ENCODE results near the gene TF.

Gene TF

GRCh38 chr3:133773732-133774131 is 27.5 kb downstream of the TF start:
- POLR2A ChIA-PET = no interaction called here
- Histone ChIP-seq H3K27ac (ENCODE audit: extremely low read depth, low read depth, low read length) (no peak overlapping the region), H3K4me1 (ENCODE audit: control insufficient read depth, insufficient read depth, low read length) (no peaks in the 10 kb centered on the region), H3K4me3 (ENCODE audit: low read depth, low read length) (no peak overlapping the region), H3K36me3 (ENCODE audit: control insufficient read depth in 2 of 2, insufficient read depth in 1 of 2, low read length in 2 of 2) (no peaks in the 10 kb centered on the region), H3K9me3 (ENCODE audit: control insufficient read depth, insufficient read depth, low read depth, low read length) (no peaks in the 10 kb centered on the region)
- CTCF ChIA-PET = no interaction called here
- TF ChIP-seq ZNF239 (tag by site-specific recombination; IDR thresholded peaks at IDR 0.05) (no peak), ZNF248 (tag by site-specific recombination; IDR thresholded peaks at IDR 0.05) (no peak), ZNF394 (tag by site-specific recombination; IDR thresholded peaks at IDR 0.05; ENCODE audit: borderline replicate concordance) (no peak), KLF8 (tag by site-specific recombination; IDR thresholded peaks at IDR 0.05) (no peak), ZNF701 (tag by site-specific recombination; IDR thresholded peaks at IDR 0.05) (no peak), ZNF707 (tag by site-specific recombination; IDR thresholded peaks at IDR 0.05) (no peak), GLIS2 (tag by site-specific recombination; IDR thresholded peaks at IDR 0.05) (no peak), GLI2 (tag by site-specific recombination; IDR thresholded peaks at IDR 0.05; ENCODE audit: borderline replicate concordance, low read depth) (no peak), ZNF302 (tag by site-specific recombination; IDR thresholded peaks at IDR 0.05; ENCODE audit: low read depth) (no peak), AEBP2 (tag by site-specific recombination; IDR thresholded peaks at IDR 0.05; ENCODE audit: borderline replicate concordance) (no peak), ZNF16 (tag by site-specific recombination; IDR thresholded peaks at IDR 0.05; ENCODE audit: low read depth) (no peak), ZNF664 (tag by site-specific recombination; IDR thresholded peaks at IDR 0.05) (no peak), ZFP37 (tag by site-specific recombination; IDR thresholded peaks at IDR 0.05) (no peak), ZNF768 (tag by site-specific recombination; IDR thresholded peaks at IDR 0.05) (no peak), YY2 (tag by site-specific recombination; IDR thresholded peaks at IDR 0.05) (no peak)
- TF ChIP-seq, protein P1, sequence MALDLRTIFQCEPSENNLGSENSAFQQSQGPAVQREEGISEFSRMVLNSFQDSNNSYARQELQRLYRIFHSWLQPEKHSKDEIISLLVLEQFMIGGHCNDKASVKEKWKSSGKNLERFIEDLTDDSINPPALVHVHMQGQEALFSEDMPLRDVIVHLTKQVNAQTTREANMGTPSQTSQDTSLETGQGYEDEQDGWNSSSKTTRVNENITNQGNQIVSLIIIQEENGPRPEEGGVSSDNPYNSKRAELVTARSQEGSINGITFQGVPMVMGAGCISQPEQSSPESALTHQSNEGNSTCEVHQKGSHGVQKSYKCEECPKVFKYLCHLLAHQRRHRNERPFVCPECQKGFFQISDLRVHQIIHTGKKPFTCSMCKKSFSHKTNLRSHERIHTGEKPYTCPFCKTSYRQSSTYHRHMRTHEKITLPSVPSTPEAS (tag by site-specific recombination; IDR thresholded peaks at IDR 0.05) = no peak
- TF ChIP-seq, protein P2, sequence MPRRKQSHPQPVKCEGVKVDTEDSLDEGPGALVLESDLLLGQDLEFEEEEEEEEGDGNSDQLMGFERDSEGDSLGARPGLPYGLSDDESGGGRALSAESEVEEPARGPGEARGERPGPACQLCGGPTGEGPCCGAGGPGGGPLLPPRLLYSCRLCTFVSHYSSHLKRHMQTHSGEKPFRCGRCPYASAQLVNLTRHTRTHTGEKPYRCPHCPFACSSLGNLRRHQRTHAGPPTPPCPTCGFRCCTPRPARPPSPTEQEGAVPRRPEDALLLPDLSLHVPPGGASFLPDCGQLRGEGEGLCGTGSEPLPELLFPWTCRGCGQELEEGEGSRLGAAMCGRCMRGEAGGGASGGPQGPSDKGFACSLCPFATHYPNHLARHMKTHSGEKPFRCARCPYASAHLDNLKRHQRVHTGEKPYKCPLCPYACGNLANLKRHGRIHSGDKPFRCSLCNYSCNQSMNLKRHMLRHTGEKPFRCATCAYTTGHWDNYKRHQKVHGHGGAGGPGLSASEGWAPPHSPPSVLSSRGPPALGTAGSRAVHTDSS (tag by site-specific recombination; IDR thresholded peaks at IDR 0.05) = no peak
- TF ChIP-seq, protein P3, sequence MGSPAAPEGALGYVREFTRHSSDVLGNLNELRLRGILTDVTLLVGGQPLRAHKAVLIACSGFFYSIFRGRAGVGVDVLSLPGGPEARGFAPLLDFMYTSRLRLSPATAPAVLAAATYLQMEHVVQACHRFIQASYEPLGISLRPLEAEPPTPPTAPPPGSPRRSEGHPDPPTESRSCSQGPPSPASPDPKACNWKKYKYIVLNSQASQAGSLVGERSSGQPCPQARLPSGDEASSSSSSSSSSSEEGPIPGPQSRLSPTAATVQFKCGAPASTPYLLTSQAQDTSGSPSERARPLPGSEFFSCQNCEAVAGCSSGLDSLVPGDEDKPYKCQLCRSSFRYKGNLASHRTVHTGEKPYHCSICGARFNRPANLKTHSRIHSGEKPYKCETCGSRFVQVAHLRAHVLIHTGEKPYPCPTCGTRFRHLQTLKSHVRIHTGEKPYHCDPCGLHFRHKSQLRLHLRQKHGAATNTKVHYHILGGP (tag by site-specific recombination; IDR thresholded peaks at IDR 0.05) = no peak
- TF ChIP-seq, protein P4, sequence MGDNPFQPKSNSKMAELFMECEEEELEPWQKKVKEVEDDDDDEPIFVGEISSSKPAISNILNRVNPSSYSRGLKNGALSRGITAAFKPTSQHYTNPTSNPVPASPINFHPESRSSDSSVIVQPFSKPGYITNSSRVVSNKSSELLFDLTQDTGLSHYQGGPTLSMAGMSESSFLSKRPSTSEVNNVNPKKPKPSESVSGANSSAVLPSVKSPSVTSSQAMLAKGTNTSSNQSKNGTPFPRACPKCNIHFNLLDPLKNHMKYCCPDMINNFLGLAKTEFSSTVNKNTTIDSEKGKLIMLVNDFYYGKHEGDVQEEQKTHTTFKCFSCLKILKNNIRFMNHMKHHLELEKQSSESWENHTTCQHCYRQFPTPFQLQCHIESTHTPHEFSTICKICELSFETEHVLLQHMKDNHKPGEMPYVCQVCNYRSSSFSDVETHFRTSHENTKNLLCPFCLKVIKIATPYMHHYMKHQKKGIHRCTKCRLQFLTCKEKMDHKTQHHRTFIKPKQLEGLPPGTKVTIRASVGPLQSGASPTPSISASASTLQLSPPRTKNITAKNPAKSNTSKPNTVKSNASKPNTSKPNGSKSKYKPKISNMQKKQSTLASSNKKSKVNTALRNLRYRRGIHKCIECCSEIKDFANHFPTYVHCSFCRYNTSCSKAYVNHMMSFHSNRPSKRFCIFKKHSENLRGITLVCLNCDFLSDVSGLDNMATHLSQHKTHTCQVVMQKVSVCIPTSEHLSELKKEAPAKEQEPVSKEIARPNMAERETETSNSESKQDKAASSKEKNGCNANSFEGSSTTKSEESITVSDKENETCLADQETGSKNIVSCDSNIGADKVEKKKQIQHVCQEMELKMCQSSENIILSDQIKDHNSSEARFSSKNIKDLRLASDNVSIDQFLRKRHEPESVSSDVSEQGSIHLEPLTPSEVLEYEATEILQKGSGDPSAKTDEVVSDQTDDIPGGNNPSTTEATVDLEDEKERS (tag by site-specific recombination; IDR thresholded peaks at IDR 0.05) = no peak

Measured in HEK293 (cell line).